Measurements from ENCODE around the gene CLUH.

Gene CLUH

GRCh38 chr17:2749784-2750181, 38.2 kb upstream of the CLUH start (continued):
- TF ChIP-seq ZBTB48 (tag by site-specific recombination; IDR thresholded peaks at IDR 0.05) (no peak), ZNF394 (tag by site-specific recombination; IDR thresholded peaks at IDR 0.05; ENCODE audit: borderline replicate concordance) (no peak), MEIS1 (CRISPR knock-in tag; IDR thresholded peaks at IDR 0.05; ENCODE audit: borderline replicate concordance) (peak; percentile 69), ZNF677 (tag by site-specific recombination; IDR thresholded peaks at IDR 0.05) (no peak), PRDM2 (tag by site-specific recombination; IDR thresholded peaks at IDR 0.05; ENCODE audit: borderline replicate concordance) (no peak), ZNF704 (tag by site-specific recombination; IDR thresholded peaks at IDR 0.05) (no peak), ZNF621 (tag by site-specific recombination; IDR thresholded peaks at IDR 0.05) (no peak), ZNF639 (tag by site-specific recombination; IDR thresholded peaks at IDR 0.05) (no peak), ZIC2 (tag by site-specific recombination; IDR thresholded peaks at IDR 0.05) (0 out of 2 replicates have a peak, but pooled peaks have one; percentile 15), ZNF513 (tag by site-specific recombination; IDR thresholded peaks at IDR 0.05) (no peak), KLF1 (tag by site-specific recombination; IDR thresholded peaks at IDR 0.05) (peak; percentile 48; the same call in 1 of the 2 replicates), GLI2 (tag by site-specific recombination; IDR thresholded peaks at IDR 0.05; ENCODE audit: borderline replicate concordance, low read depth) (no peak), GLIS2 (tag by site-specific recombination; IDR thresholded peaks at IDR 0.05) (no peak), ZFP41 (tag by site-specific recombination; IDR thresholded peaks at IDR 0.05; ENCODE audit: borderline replicate concordance) (no peak), ZNF48 (tag by site-specific recombination; IDR thresholded peaks at IDR 0.05) (no peak), RBAK (tag by site-specific recombination; IDR thresholded peaks at IDR 0.05) (no peak), ZBTB8A (tag by site-specific recombination; IDR thresholded peaks at IDR 0.05) (peak; percentile 87), ZNF239 (tag by site-specific recombination; IDR thresholded peaks at IDR 0.05) (no peak), ZNF544 (tag by site-specific recombination; IDR thresholded peaks at IDR 0.05) (no peak), ZSCAN23 (tag by site-specific recombination; IDR thresholded peaks at IDR 0.05) (no peak), ZNF202 (tag by site-specific recombination; IDR thresholded peaks at IDR 0.05; ENCODE audit: borderline replicate concordance) (no peak), ZNF155 (tag by site-specific recombination; IDR thresholded peaks at IDR 0.05) (no peak), ZNF837 (tag by site-specific recombination; IDR thresholded peaks at IDR 0.05) (no peak), ZNF121 (tag by site-specific recombination; IDR thresholded peaks at IDR 0.05) (no peak), ZSCAN30 (tag by site-specific recombination; IDR thresholded peaks at IDR 0.05) (peak; percentile 71; the same call in 1 of the 2 replicates), ZNF223 (tag by site-specific recombination; IDR thresholded peaks at IDR 0.05) (no peak), ZNF529 (tag by site-specific recombination; IDR thresholded peaks at IDR 0.05; ENCODE audit: insufficient replicate concordance) (no peak), WT1 (tag by site-specific recombination; IDR thresholded peaks at IDR 0.05) (no peak), ZNF558 (tag by site-specific recombination; IDR thresholded peaks at IDR 0.05) (no peak), GLI4 (tag by site-specific recombination; IDR thresholded peaks at IDR 0.05) (no peak), ELK4 (IDR thresholded peaks at IDR 0.05; ENCODE audit: borderline replicate concordance, low read depth, low read length) (no peak), ZBTB7A (tag by site-specific recombination; IDR thresholded peaks at IDR 0.05; ENCODE audit: low read depth) (no peak)
